GM10847 (cell line): ENCODE results near the gene EXOSC2.

Experiments
- POLR2A ChIP-seq: IDR thresholded peaks from 2 replicates; pipeline ENCODE4 v1.6.1; 2011; ENCODE audit not compliant: insufficient read length; ENCODE audit errors: extremely low read depth

Gene EXOSC2

DNA sequence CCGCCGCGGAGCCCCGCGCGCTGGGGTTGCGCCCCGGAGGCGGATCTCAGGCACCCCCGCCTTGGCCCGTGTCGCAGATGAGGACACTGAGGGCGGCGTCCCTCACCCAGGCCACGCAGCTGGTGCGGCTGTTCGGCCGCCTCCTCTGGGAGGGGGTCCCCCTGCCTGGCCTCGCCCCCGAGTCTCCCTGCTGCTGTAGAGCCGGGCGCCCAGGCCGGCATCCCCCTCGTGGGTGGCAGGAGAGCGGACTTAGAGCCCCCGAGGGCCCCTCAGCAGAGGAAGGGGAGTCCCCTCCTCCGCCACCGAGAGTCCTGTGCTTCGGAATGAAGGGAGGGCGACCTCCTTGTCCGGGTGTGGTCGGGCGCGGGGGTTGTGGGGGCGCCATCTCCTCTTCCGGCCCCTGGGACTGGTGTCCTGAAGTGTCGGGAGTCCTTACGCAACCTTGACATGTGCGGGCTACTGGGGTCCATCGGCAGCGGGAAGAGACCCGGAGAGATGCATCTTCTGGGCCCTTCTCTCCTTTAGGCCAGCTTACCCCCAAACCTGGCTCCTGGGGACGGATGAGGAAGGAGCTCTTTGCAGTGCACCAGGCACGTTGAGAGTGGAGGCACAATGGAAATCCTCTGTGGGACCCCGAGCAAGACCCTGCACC, 11.7 kb upstream of the EXOSC2 start:
- no peak for TF ChIP-seq POLR2A

DNA sequence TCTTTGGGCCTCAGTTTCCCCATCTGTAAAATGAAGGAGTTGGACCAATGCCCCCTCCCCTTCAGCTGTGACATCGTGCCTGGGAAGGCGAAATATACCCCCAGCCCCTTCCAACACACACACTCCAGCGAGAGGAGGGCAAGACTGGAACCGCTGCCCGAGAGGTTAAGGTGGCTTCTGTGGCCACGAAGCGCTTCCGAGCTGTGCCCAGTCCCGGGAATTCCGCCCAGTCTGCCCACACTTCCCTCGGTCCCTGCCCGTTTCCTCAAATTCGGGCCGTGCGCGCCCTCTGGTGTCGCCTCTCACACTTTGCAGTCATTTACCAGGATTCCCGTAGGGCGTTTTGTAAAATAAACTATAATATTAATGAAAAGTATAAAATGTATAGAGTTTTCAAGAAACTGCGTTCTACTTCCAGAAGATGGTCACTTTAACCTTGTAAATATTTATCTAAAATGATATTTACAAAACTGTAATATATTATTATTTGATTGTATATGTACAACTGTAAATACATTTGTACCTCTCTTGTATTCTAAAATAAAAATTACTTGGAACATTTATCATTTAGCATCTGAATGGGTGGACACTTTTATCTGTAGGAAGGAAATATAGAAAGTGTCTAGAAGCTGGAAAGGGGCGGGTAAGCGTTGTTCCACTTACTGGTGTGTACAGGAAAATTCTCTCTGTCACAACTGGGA, 11.0 kb upstream of the EXOSC2 start:
- TF ChIP-seq POLR2A, result no peak

DNA sequence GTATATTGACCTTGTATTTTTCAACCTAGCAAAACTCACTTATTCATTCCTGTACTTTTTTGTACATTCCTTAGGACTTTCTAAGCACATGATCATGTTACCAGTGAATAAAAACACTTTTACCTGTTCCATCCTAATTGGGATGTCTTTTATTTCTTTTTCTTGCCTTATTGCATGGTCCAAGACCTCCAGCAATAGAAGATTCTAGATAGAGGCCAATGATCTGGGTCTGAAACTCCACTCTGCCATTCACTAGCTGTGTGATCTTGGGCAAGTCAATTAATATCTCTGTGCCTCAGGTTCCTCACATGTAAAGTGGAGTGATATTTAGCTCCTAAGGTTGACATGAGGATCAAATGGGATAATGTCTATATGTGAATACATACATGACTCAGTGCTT, 8.5 kb upstream of the EXOSC2 start:
- no peak for TF ChIP-seq POLR2A

DNA sequence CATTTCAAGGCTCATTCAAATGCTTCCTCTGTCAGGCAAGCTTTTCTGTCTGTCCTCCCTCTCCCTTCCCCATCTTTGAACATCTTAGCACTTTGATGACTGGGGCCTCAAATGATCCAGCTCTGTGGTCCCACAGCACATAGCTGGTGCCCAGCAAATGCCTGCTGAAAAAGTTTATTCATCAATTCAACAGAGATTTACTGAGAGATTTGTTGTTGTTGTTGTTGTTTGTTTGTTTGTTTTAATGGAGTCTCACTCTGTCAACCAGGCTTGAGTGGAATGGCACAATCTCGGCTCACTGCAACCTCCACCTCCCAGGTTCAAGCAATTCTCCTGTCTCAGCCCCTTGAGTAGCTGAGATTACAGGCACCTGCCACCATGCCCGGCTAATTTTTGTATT, 6.0 kb upstream of the EXOSC2 start:
- no peak for TF ChIP-seq POLR2A

DNA sequence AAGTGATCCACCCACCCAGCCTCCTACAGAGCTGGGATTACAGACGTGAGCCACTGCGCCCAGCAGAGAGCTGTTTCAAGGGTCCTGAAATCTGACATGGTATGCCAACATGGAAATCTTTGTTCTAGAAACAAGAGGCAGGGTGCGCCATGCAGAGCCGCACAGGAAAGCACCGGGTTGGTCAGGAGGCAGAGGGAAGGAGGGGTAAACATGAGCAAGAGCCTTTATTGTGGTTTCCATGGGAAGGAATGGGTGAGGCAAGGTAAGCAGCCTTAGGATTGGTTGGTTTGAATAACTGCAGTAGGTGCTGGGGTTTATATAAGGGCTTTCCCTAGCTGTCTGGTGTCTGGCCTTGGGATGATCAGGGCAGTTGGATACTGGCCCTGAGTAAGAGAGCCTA, 5.5 kb upstream of the EXOSC2 start:
- TF ChIP-seq POLR2A, result no peak

DNA sequence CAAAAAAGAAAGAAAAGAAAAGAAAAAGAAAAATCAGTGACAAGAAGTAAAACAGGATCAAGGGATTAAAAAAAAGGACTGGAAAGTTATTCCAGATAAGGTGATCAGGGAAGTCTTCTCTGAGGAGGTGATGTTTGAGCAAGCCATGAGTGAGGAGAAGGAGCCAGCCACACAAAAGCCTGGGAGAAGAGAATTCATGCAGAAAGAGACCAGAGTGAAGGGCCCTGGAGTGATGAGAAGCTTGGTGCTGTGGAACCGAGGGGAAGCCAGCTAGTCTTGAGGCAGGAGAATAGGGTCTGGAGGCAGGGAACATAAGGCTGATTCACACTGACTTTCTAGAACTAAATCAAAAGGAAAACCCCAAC, 4.0 kb upstream of the EXOSC2 start:
- TF ChIP-seq POLR2A, result no peak

DNA sequence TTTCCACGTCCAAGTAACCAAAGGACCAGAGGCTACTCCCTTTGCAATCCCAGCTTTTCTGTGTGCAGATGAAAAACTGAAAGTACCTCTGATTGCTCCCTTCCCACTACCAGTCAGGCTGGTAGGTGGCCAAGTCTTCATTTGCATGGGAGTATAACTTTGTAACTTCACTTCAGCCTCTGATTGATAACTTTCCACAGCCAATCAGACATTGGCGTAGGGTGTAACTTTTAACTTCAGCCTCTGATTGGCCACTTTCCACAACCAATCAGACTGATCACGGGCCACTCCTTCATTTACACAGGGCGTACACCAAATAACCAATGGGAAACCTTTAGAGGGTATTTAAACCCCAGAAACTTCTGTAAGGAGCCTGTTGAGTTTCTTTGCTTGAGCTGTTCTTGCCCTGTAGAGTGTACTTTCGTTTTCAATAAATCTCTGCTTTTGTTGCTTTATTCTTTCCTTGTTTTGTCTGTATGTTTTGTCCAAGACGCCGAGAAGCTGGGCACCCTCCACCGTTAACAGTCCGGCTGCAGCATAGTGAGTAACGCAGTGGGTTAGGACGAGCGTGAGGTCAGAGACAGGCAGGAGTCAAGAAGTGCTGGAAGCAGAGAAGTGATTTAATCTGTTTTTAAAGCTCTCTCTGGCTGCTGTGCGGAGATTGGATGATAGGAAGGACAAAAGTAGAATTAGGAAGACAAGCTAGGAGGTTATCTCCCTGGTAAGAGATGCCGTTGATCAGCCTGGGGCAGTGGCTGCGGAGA, 3.5 kb upstream of the EXOSC2 start:
- no peak for TF ChIP-seq POLR2A

DNA sequence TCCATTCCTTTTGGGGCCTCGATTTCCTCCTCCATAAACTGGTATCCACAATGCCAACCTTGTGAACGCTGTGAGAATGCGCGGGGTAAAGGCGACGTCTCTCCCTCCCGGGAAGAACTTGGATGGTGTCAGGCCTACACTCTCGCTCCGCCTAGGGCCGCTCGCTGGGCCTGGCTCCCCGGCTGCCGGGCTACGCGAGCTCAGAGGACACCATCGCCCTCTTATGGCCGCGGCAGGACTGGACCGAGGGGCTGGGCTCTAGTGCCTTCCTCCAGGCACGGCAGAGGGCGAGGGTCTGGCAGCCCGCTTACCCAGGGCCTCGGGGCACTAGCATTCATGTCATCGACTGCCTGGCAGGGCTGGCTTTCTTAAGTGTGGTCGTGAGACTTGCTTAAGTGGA, 1.3 kb upstream of the EXOSC2 start:
- no peak for TF ChIP-seq POLR2A

DNA sequence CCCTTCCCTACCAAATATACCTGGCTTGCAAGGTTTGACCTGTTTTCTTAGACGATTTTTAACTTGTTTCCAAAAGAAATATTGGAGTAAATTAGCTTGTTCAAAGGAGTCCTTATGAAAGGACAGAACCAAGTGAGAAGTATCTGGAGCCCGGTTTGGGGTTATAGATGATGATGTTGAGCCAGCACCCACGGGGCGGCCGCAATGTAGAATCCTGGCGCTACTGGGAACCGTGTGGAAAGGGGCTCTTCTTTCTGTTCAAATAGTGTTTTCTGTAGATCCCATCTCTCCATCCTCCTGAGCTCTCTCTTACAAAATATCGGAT, 517 bp upstream of the EXOSC2 start:
- no peak for TF ChIP-seq POLR2A

DNA sequence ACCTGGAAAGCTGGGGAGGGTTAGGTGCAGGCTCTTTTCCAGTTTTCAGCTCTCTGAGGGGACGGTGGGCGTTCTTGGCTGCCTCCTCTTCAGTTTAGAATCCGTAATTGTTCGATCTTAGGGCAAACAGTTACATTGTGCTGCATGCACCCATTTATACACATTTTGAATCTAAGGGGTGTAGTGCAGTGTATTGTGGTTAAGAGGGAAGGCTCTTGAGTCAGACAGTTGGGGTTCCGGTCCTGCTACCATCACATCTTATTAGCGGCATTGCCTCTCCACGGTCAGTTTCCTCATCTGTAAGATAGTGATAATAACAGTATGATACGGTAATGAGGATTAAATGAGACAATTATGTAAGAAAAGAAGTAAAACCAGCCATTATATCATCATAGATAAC, 625 bp downstream of the EXOSC2 start:
- TF ChIP-seq POLR2A, result no peak

DNA sequence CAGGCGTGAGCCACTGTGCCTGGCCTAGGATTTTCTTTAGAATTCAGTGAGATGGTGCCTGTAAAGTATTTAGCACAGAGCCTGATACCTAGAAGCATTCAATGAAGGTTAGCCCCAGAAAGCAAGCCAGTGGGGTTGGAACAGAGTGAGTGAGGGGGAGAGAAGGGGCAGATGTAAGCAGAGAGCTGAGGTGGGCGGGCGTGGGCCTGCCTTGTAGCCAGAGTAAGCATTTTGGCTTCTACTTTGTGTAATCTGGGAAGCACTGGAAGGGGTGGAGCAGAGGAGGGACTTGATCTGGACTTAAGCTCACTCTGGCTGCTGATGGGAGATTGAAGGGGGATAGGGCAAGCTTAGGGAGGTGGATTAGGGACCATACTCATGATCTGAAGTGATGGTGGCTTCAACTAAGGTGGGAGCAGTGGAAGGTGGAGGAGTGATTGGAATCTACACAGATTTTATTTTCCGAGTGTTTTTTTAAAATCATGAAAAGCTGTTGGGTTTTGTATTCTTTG, 2.6 kb downstream of the EXOSC2 start:
- no peak for TF ChIP-seq POLR2A

DNA sequence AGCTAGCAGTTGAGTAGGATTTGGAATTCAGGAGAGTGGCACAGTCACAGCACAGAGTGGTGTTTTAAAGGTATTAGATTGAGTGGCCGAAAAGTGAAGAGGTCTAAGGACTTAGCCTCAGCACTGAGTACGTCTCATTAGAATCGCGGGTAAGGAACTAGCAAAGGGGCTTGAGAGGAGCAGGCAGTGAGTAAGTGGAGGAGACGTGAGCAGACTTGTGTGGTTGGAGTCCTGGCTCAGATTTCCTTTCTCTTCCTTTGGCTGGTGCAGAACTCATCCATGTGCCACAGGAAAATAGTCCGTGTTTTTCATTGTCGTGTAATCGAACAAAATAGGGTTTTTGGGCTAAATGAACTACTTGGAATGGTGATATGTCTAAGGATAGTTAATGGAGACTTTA, 3.4 kb downstream of the EXOSC2 start:
- no peak for TF ChIP-seq POLR2A

DNA sequence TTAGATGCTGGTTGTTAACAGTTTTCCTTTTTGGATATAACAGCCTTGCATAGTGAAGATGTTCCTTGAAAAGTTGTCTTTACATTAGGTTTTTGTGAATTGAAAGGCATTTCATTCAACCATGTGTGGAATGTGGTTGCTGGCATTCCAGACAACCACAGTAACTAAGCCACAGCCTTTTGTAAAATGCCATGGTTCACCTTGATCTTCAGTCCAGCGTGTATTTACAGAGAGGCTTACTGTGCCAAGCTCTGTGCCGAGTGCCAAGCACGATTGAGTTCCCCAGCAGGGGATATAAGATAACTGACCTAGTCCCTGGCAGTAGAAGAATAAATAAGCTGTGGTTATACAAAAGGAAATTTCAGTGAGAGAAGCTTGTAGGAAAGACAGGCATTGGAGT, 4.9 kb downstream of the EXOSC2 start:
- no peak for TF ChIP-seq POLR2A

DNA sequence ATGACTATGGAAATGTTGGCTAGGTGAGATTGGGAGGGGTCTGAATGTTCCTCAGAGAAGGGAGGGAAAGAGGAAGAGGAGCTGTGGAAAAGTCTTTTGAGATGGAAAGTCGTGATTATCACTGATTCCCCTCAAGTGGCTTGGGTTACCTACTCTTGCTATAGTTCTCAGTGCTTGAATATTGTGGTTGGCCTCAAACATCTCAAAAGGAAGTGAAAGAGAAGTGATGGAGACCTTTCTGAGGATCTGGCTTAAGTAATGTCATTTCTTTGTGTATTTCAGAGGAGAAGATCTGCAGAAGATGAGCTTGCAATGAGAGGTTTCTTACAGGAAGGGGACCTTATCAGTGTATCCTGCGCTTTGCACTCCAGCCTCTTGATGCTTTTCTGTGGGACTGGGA, 5.5 kb downstream of the EXOSC2 start:
- TF ChIP-seq POLR2A, result no peak

DNA sequence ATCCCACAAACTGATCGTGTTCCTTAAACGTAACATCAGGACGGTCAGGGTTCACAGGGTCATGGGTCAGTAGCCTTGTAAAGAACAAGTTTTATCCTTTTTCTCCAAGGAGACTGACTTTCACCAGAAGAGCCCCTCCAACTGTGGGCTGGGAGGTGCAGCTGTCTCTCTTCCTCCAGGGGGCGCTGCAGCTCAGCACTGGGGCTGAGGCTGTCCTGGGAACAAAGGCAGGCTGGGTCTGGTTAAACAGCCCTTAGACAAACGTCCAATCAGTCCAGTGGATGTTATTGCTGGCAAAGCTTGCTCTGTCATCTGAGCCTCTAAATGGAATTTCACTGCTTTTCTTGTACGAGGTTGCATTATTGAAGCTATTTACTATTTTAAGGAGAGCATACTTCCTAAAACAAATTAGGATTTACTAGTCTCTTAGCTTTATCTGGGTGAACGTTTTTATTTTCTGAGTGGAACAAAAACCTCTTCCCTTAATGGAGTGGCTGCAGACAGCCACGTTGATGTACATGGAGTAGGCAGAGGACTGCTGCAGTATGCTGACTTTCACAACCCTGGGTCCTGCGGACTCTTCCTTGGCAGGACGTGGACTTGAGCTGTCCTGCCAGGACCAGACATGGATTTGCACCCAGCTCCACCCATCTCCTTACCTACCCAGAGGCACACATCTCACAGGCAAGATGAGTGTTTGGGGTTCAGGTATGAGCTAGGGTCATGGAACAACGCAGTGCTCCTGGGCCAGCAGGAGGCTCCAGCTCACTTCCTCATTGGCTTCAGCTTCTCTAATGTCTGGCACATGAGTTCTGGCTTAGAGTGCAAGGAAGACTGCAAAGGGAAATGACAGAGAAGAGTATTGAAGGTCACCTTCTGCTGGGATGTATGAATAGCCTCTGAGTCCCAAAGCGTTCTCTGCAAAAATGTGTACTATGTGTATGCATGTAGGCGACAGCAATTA, 7.8 kb downstream of the EXOSC2 start:
- no peak for TF ChIP-seq POLR2A
